Activated effector memory CD4-positive, alpha-beta T cell treated with anti-CD3 and anti-CD28 coated beads, Interleukin-2, amount 50 U/mL, for 16 hours (primary cell): ENCODE measurements around the gene RHOG.

Experiments
- DNase-seq: peaks from one replicate; pipeline ENCODE4 v3.0.0-alpha.2; 2020

Gene RHOG

GRCh38 chr11:3857628-3858027 lies 16.9 kb upstream of the RHOG start:
- no peak for DNase-seq

DNA sequence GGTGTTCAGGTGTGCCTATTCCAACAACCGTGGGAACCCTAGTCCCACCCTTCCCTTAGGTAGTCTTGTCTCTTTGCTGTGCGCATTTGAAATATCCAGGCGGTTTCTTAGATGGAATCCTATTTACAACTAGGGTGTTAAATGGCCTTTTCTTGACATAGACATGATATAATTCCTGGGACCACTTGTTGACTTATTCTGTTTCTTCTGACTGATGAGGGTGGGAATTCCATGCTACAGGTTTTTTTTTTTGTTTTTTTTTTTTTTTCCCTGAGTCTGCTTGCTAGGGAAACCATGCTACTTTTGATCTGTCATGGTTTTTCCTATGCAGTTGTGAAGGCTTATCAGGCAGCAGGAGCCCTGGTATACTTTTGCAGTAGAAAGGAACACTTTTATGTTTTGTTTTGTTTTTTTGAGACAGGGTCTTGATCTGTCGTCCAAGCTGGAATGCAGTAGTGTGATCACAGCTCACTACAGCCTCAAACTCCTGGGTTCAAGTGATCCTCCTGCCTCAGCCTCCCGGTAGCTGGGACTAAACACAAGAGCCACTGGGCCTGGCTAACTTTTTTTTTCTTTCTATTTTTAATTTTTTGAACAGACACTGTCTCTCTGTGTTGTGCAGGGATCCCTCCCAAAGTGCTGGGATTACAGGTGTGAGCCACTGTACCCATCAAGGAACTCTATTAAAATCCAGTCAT lies 16.2 kb upstream of the RHOG start:
- DNase-seq: no peak

DNA sequence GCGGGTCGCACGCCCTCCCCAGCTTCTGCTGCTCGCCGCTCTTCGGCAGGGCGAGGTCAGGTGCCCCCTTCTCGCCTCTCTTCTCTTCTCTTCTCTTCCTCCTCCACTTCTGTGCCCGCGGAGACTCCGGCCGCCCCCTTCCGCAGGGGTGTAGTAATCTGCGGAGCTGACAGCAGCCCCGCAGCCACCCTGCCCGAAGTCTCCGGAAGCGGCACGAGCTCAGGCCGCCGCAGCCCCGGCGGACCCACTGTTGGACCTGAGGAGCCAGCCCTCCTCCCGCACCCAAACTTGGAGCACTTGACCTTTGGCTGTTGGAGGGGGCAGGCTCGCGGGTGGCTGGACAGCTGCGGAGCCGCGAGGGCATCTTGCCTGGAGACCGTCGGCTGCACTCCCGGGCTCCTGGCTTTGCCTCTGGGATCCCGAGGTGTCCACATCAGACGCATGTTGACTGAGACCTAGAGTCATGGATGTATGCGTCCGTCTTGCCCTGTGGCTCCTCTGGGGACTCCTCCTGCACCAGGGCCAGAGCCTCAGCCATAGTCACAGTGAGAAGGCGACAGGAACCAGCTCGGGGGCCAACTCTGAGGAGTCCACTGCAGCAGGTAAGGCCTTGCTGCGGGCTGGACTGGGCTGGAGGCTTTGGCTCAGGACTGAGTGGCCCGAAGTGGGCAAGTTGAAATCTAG lies 15.2 kb upstream of the RHOG start:
- DNase-seq: peak; percentile 81

DNA sequence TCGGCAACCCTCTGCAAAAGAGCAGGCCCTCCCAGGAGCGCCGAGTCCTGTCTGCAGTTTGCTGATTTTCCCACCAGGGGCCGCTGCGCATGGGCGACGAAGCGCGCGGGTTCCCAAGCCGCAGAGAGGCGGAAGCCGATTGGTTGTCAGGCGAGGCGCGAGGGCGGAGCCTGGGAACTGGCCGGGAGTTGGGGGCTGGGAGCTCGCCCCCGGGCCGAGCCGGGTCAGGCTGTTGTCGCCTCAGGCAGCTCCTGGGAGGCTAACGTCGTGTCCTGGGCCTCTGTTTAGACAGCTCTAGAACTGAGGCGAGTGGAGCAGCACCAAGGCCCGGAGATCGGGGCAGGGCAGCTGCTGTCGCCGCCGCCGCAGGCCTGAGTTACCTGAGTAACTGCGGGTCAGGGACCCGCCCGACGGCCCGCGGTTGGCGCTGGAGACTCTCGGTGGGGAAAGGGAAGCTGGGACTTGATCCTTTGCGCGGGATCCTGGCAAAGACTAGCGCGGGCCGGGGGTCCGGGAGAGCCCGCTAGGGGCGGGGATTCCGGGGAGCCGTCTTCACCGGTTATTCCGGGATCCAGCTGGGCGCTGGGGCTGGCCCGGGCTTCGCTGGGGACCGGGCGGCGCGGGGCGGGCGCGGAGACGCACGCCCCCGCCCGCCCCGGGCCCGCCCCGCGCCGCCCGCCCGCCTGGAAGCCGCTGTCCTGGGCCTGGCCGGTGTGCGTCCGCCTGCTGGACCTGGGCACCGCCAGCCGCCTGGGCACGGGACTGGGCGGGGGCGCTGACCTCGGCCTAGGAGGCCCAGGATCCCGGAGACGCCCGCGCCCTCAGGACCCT lies 14.4 kb upstream of the RHOG start, which contains the start of gene STIM1:
TSS of gene STIM1 (plus strand) at position 688 of the 831 bp plus-strand sequence. CDS start 607 bp downstream, outside the sequence.
- peak; percentile 100 for DNase-seq

- no peak for DNase-seq
Observed at GRCh38 chr11:3854660-3854976, 13.9 kb upstream of the RHOG start.

DNA sequence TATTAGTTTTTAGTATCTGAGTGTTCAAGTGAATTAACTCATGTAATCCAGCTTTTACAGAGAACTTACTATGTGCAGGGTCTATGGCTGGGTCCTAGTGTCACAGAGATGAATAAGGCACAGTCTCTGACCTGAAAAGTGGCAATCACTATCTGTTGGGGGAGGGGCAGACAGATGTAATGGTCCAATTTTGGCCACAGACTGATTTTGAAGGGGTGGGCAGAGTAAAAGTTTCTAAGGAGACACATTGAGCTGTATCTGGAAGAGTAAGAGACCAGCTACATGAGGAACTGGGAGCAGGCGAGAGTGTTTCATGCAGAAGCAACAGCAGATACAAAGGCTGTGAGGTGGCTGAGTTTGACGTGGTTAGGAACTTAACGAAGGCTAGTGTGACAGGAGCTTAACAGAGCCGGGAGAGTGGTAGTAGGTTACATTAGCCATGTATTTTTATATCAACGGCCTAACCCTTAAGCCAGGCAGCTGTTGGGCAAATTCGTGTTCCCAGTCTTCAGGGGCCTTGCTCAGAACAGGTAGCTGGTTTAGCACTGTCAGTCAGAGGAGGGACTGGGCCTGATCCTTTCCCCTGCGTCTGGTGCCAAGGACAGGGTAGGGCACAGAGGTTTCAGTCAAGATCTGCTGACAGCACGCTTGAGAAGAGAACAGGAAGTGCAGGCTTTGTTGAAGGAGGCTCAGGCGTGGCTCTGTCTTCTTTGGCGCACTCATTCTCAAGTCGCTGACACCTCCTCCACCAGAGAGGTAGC lies 13.3 kb upstream of the RHOG start:
- DNase-seq: peak; percentile 86

- DNase-seq: no peak
Observed at GRCh38 chr11:3853545-3853842, 12.7 kb upstream of the RHOG start.

DNA sequence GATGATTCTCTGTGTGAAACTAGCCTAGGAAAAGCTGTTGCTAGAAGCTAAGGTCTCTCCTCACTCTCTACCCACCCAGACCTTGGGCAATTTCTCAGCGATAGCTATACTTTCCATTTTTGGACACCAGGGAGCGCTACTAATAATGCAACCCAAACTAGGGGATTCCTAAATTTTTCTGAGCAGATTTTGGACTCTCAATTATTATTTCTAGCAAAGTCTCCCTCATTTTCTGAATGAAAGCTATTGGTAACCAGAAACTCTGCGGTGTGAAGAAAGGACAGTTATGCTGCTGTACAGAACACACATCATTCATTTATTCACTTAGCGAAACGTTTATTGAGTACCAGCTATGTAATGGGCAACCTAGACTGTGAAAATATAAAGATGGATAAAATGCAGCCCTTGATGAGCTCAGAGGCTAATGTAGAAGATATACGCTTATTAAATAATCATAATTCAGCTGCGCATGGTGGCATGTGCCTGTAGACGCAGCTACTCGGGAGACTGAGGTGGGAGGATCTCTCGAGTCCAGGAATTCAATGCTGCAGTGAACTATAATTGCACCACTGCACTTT lies 8.6 kb upstream of the RHOG start:
- no peak for DNase-seq

- DNase-seq: no peak
Observed at GRCh38 chr11:3845670-3846069, 4.9 kb upstream of the RHOG start.

- no peak for DNase-seq
Observed at GRCh38 chr11:3845246-3845645, 4.5 kb upstream of the RHOG start.

GRCh38 chr11:3843326-3843725 lies 2.6 kb upstream of the RHOG start:
- no peak for DNase-seq

- DNase-seq: peak; percentile 97
Observed at GRCh38 chr11:3841426-3842350, 929 bp upstream of the RHOG start.

- DNase-seq: peak; percentile 81
Observed at GRCh38 chr11:3840004-3840869, 522 bp downstream of the RHOG start.

DNA sequence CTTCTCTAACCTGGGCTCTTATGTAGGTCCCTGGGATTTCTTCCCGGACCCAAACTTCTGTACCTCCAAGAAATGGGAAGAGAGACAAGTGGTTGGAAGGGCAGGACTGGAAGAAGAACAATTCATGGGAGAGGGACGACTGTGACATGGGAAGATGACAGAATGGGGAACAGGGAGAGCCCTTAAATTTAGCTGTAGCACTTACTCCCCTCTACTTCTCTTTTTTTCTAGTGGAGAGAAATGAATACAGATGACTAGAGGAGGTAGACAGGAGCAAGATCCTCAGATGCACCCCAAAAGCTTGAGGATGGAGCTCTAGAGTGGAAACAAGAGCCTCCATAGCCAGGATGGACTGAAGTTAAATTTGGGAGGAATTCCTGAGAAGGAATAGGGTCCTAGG lies 2.3 kb downstream of the RHOG start:
- DNase-seq: no peak

- no peak for DNase-seq
Observed at GRCh38 chr11:3837793-3838192, 3.0 kb downstream of the RHOG start.

GRCh38 chr11:3836903-3837302 lies 3.9 kb downstream of the RHOG start:
- peak; percentile 82 for DNase-seq

DNA sequence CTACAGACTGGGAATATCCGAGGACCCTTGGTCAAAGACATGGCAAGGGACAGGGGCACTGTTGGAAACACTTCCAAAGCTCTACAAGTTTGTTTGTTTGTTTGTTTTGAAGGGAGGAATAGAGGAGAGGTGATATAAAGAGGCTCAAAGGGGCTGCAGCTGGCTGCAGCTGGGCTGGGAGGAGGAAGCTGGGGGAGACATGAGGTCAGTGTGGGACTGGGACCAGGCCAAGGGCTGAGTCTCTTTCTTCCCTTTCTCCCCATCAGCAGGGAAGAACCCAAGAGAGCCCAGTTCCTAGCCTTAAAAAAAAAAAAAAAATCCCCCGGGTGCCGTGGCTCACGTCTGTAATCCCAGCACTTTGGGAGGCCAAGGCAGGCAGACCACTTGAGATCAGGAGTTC lies 5.0 kb downstream of the RHOG start:
- no peak for DNase-seq

DNA sequence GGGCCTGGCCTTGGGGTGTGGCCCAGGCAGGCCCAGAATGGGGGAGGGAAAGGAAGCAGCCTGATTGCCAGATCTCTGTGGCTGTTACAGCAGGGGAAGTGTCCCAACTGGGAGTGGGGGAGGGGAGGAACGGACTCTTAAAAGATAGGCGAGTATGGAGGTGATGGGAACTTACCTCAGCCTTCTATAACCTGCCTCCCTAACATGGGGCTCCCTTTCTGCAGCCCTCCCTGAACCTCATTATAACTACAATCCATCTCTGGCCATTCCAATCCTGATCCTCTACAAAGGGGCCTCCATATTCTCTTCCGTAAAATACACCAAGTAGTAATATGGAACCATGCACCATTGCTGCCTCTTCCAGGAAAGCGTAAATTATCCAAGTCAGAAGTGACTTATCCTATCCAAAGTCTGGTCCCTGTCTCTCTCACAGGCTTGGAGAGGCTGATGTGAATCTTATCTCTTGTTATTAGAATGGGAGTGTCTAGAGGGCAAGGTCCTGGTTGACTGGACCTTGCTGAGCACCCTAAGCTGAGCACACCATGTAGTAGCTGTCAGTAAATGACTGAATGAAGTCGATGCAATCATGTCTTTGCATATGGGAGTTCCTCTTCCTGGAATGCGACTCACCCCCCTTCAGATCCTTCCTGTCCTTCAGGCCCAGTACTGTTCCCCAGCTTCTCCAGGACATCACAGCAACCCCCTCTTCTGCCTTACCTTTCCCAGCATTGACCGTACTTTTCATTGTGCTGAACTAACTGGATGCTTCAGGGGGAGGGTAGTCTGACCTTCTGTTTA lies 5.9 kb downstream of the RHOG start:
- DNase-seq: no peak

DNA sequence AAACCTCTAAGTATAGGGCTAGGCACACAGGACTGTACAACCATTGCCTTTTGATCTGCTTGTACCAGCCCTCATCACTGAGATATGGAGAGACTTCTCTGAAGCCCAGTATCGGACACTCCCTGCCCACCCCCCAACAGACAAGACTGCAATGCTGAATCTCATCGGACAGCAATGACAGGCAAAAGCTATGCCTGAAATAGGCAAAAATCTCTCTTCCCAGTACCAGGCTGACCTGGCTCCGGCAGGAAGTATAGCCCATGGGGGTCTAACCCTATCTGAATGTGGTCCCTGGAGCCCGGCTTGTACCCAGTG lies 6.5 kb downstream of the RHOG start:
- no peak for DNase-seq

DNA sequence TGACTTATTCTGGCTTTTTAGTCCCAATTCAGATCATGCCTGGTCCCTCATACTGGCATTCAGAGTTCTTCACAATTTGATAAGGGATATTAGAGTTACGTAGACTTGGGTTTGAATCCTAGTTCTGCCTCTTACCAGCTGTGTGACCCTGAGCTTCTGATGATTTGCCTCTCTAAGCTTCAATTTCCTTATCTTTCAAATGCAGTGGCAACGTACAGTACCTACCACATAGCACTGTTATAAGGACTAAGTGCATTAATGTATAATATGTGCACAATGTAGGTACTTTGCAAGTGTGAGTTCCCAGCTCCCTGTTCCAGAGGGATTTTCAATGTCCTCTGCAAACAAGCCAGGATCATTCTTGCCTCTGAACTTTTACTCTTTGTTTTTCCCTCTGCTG lies 7.3 kb downstream of the RHOG start:
- DNase-seq: no peak
